H9 (cell line): ENCODE measurements around the gene PANX2. TPM values are rescaled to one million over a fixed set of nuclear protein-coding genes. Genes with fewer than 3 reads are reported as not detected.
A peak's percentile ranks its signal among the peaks of the same experiment; 100 is the strongest.

Source experiments
- DNase-seq: peaks from one replicate; pipeline ENCODE4 v3.0.0-alpha.2; 2017
- H2AFZ ChIP-seq: one replicate; pipeline ENCODE4 v1.6.1; 2013; ENCODE audit warnings: mild to moderate bottlenecking, low read length, control low read depth, moderate library complexity
- H2AK5ac ChIP-seq: 2 replicates; pipeline ENCODE4 v1.6.1; 2013; ENCODE audit warnings: low read length, control low read depth, mixed read lengths; ENCODE audit not compliant: insufficient read length
- H2BK120ac ChIP-seq: one replicate; pipeline ENCODE4 v1.6.1; 2013; ENCODE audit warnings: low read depth, mild to moderate bottlenecking, low read length, control low read depth, inconsistent platforms; ENCODE audit not compliant: poor library complexity, severe bottlenecking
- H2BK12ac ChIP-seq: 2 replicates; pipeline ENCODE4 v1.6.1; 2013; ENCODE audit warnings: low read length, control low read depth, mixed read lengths, low read depth; ENCODE audit not compliant: insufficient read length
- H2BK15ac ChIP-seq: 2 replicates; pipeline ENCODE4 v1.6.1; 2013; ENCODE audit warnings: low read depth, low read length, control low read depth
- H2BK20ac ChIP-seq: one replicate; pipeline ENCODE4 v1.6.1; 2013; ENCODE audit warnings: low read depth, mild to moderate bottlenecking, low read length, control low read depth, inconsistent platforms; ENCODE audit not compliant: poor library complexity, severe bottlenecking
- H2BK5ac ChIP-seq: 2 replicates; pipeline ENCODE4 v1.6.1; 2013; ENCODE audit warnings: low read length, control low read depth, mixed read lengths; ENCODE audit not compliant: insufficient read length
- H3K14ac ChIP-seq: 2 replicates; pipeline ENCODE4 v1.6.1; 2013; ENCODE audit warnings: low read length, control low read depth; ENCODE audit not compliant: insufficient read depth
- H3K18ac ChIP-seq: 2 replicates; pipeline ENCODE4 v1.6.1; 2013; ENCODE audit warnings: low read depth, mild to moderate bottlenecking, mixed read lengths, low read length, control low read depth; ENCODE audit not compliant: insufficient read length
- H3K23ac ChIP-seq: 2 replicates; pipeline ENCODE4 v1.6.1; 2013; ENCODE audit warnings: low read length, control low read depth, mixed read lengths, low read depth; ENCODE audit not compliant: insufficient read length
- H3K23me2 ChIP-seq: 2 replicates; pipeline ENCODE4 v1.6.1; 2013; ENCODE audit warnings: low read depth, mild to moderate bottlenecking, mixed read lengths, low read length, control low read depth; ENCODE audit not compliant: insufficient read length, poor library complexity, severe bottlenecking
- H3K27ac ChIP-seq: 2 replicates; pipeline ENCODE4 v1.5.1; 2013; ENCODE audit warnings: low read length, control low read depth, mixed read lengths, low read depth; ENCODE audit not compliant: insufficient read length
- H3K27me3 ChIP-seq: 2 replicates; pipeline ENCODE4 v1.6.1; 2013; ENCODE audit warnings: low read length, control low read depth, inconsistent platforms; ENCODE audit not compliant: insufficient read depth
- H3K4ac ChIP-seq: 2 replicates; pipeline ENCODE4 v1.6.1; 2013; ENCODE audit warnings: low read depth, mild to moderate bottlenecking, control low read depth, inconsistent platforms, low read length, moderate library complexity
- H3K4me1 ChIP-seq: 2 replicates; pipeline ENCODE4 v1.6.1; 2013; ENCODE audit warnings: low read length, control low read depth, inconsistent platforms; ENCODE audit not compliant: insufficient read depth
- H3K4me2 ChIP-seq: 2 replicates; pipeline ENCODE4 v1.6.1; 2013; ENCODE audit warnings: low read length, control low read depth, mixed read lengths; ENCODE audit not compliant: insufficient read length, insufficient read depth
- H3K56ac ChIP-seq: 2 replicates; pipeline ENCODE4 v1.6.1; 2013; ENCODE audit warnings: low read depth, mild to moderate bottlenecking, mixed read lengths, low read length, control low read depth; ENCODE audit not compliant: insufficient read length
- H3K79me1 ChIP-seq: 2 replicates; pipeline ENCODE4 v1.6.1; 2013; ENCODE audit warnings: low read depth, mild to moderate bottlenecking, moderate library complexity, low read length, control low read depth, inconsistent platforms; ENCODE audit not compliant: insufficient read depth, poor library complexity, severe bottlenecking
- H3K79me2 ChIP-seq: 2 replicates; pipeline ENCODE4 v1.6.1; 2013; ENCODE audit warnings: low read length, control low read depth, inconsistent platforms; ENCODE audit not compliant: insufficient read depth
- H3K9ac ChIP-seq: 2 replicates; pipeline ENCODE4 v1.6.1; 2013; ENCODE audit warnings: low read length, control low read depth, mixed read lengths; ENCODE audit not compliant: insufficient read length; ENCODE audit errors: extremely low read depth
- H3K9me3 ChIP-seq: one replicate; pipeline ENCODE4 v1.6.1; 2013; ENCODE audit warnings: low read depth, low read length, inconsistent platforms; ENCODE audit not compliant: control insufficient read depth
- H3T11ph ChIP-seq: one replicate; pipeline ENCODE4 v1.6.1; 2013; ENCODE audit warnings: mild to moderate bottlenecking, low read length, control low read depth, inconsistent platforms
- H4K20me1 ChIP-seq: one replicate; pipeline ENCODE4 v1.6.1; 2013; ENCODE audit not compliant: control insufficient read depth, insufficient read length, insufficient read depth
- H4K5ac ChIP-seq: 2 replicates; pipeline ENCODE4 v1.6.1; 2013; ENCODE audit warnings: low read depth, mild to moderate bottlenecking, mixed read lengths, low read length, control low read depth; ENCODE audit not compliant: insufficient read length
- H4K8ac ChIP-seq: replicated peaks from 2 replicates; pipeline ENCODE4 v1.6.1; 2013; ENCODE audit warnings: low read length, control low read depth, mixed read lengths, low read depth; ENCODE audit not compliant: insufficient read length
- H4K91ac ChIP-seq: 2 replicates; pipeline ENCODE4 v1.6.1; 2013; ENCODE audit warnings: low read depth, mild to moderate bottlenecking, moderate library complexity, mixed read lengths, low read length, control low read depth; ENCODE audit not compliant: insufficient read length
- H3K27ac Mint-ChIP-seq, 3 experiments: 2 replicates in 2 of 3; 3 replicates in 1 of 3; pipeline ENCODE4 v1.8.0; 2020 to 2021; ENCODE audit warnings: mixed read lengths in 3 of 3, mild to moderate bottlenecking in 1 of 3, moderate library complexity in 1 of 3
- H3K27me3 Mint-ChIP-seq: 2 replicates; pipeline ENCODE4 v1.8.0; 2021; ENCODE audit warnings: low read depth, mild to moderate bottlenecking, moderate library complexity, mixed read lengths
- H3K36me3 Mint-ChIP-seq, 3 experiments: 2 replicates in 2 of 3; 3 replicates in 1 of 3; pipeline ENCODE4 v1.8.0; 2020 to 2021; ENCODE audit warnings: low read depth in 3 of 3, mixed read lengths in 3 of 3; ENCODE audit not compliant: insufficient read depth in 1 of 3
- H3K4me1 Mint-ChIP-seq, 2 experiments: 2 replicates each; pipeline ENCODE4 v1.8.0; 2020; ENCODE audit warnings: mixed read lengths in 2 of 2
- H3K4me3 Mint-ChIP-seq, 2 experiments: 2 replicates in 1 of 2; 3 replicates in 1 of 2; pipeline ENCODE4 v1.8.0; 2020 to 2021; ENCODE audit warnings: mild to moderate bottlenecking in 2 of 2, mixed read lengths in 2 of 2, moderate library complexity in 1 of 2
- H3K9me3 Mint-ChIP-seq, 2 experiments: 2 replicates in 1 of 2; 3 replicates in 1 of 2; pipeline ENCODE4 v1.8.0; 2020; ENCODE audit warnings: mild to moderate bottlenecking in 2 of 2, mixed read lengths in 2 of 2, moderate library complexity in 1 of 2
- CTCF ChIP-seq: fragments of 200-600 bp; sonication (generic); conservative IDR thresholded peaks from 3 replicates; pipeline ENCODE4 v1.8.0; 2021; ENCODE audit warnings: antibody characterized with exemption, mild to moderate bottlenecking
- WGBS: extraction: QIAGEN DNeasy Blood & Tissue Kit; methylation state at CpG from one replicate; pipeline ENCODE4 v1.1.7; 2013; ENCODE audit warnings: missing lambda C conversion rate, low lambda C conversion rate, mixed read lengths; ENCODE audit not compliant: insufficient read length; ENCODE audit errors: extremely low coverage; 5-methylcytosine and 5-hydroxymethylcytosine counted together
- total RNA-seq: library from RNA; stranded (reverse); gene quantifications from 2 replicates; pipeline ENCODE4 v1.2.1, GENCODE V29; 2021

PANX2 gene
- total RNA-seq, 1 experiment from 2014 or later, result 8.0 TPM

GRCh38 chr22:50209893-50210292 lies 39.4 kb downstream of the PANX2 start:
- Histone ChIP-seq H2BK120ac (no peak overlapping the region), H2BK20ac (no peak overlapping the region), H3K14ac (no peak overlapping the region), H3K18ac (no peak overlapping the region), H3K4me2 (no peak overlapping the region), H2BK12ac (no peak overlapping the region), H3K9ac (no peak overlapping the region), H3K27ac (no peak overlapping the region), H3K4ac (no peak overlapping the region), H3K79me2 (peaks cover 2% of the 10 kb centered on the region; the same call in 1 of the 2 replicates), H3K23me2 (no peaks in the 10 kb centered on the region), H3T11ph (no peak overlapping the region), H3K4me1 (no peaks in the 10 kb centered on the region), H4K91ac (no peak overlapping the region), H2BK15ac (no peak overlapping the region), H2BK5ac (no peak overlapping the region), H3K27me3 (no peaks in the 10 kb centered on the region), H4K8ac (no peak overlapping the region), H4K5ac (no peak overlapping the region), H3K56ac (no peak overlapping the region), H4K20me1 (no peaks in the 10 kb centered on the region), H3K23ac (no peak overlapping the region), H2AFZ (no peak overlapping the region), H3K9me3 (no peaks in the 10 kb centered on the region), H3K79me1 (no peaks in the 10 kb centered on the region), H2AK5ac (no peak overlapping the region)
- peaks cover 0 to 8% of the 10 kb centered on the region in 2 experiments; a peak in 1 of 5 replicates for H3K9me3 Mint-ChIP-seq
- no peaks in the 10 kb centered on the region for H3K27me3 Mint-ChIP-seq
- no CpG with 5 or more reads among the region's 20 CpGs for WGBS
- H3K4me3 Mint-ChIP-seq, result no peak overlapping the region; a peak in 1 of 5 replicates
- TF ChIP-seq CTCF, result peak; percentile 90
- H3K27ac Mint-ChIP-seq, result no peak overlapping the region
- no peak for DNase-seq
- H3K36me3 Mint-ChIP-seq, result peaks cover 26 to 65% (median 62%) of the 10 kb centered on the region in 3 experiments; a peak in 6 of 7 replicates
- peaks cover 2 to 6% of the 10 kb centered on the region in 2 experiments; a peak in 2 of 4 replicates for H3K4me1 Mint-ChIP-seq
